Hematopoietic multipotent progenitor cell (in vitro differentiated cells): ENCODE data around the gene METTL17. TPM values are rescaled to one million over a fixed set of nuclear protein-coding genes. Genes with fewer than 3 reads are reported as not detected.
"Not testable (repeated sequence)": the region's sequence is repeated elsewhere in the genome, so short reads cannot be mapped to it uniquely, and the experiment has no call there.

Source experiments
- DNase-seq, 3 donors: peaks; one replicate each; pipeline ENCODE4 v3.0.0-alpha.2; 2011 to 2015; ENCODE audit warnings: low read depth in 2 of 3, low spot score in 2 of 3
- total RNA-seq: library from RNA; depleted of rRNA; stranded (reverse); fragments of >200 nt; gene quantifications from one replicate; pipeline ENCODE4 v1.2.3, GENCODE V29; 2012

Gene METTL17
- total RNA-seq, 1 donor, result 58.4 TPM

- no peak for DNase-seq
These were observed 34.2 kb downstream of the METTL17 start for GRCh38 chr14:21023817-21024584.

GRCh38 chr14:21024585-21025370 is 35.0 kb downstream of the METTL17 start, which contains the start of gene NDRG2:
Gene NDRG2, minus strand, starts transcription at chr14:21025061. Its CDS starts 1,746 bp downstream, at chr14:21023315.
- DNase-seq, result peak; percentile 52 to 79 (median 76)

GRCh38 chr14:21025371-21026273 is 35.8 kb downstream of the METTL17 start:
- no peak for DNase-seq

- DNase-seq, result no peak
These were observed 36.7 kb downstream of the METTL17 start for GRCh38 chr14:21026274-21026987.

GRCh38 chr14:21026988-21027315 is 37.2 kb downstream of the METTL17 start:
- DNase-seq, result no peak

- DNase-seq, result no peak
These were observed 40.1 kb downstream of the METTL17 start, which contains the start of gene TPPP2 for GRCh38 chr14:21029917-21030316. Gene TPPP2, plus strand, starts transcription at chr14:21030217. Its CDS starts 365 bp downstream, at chr14:21030582.

- no peak for DNase-seq
These were observed 40.8 kb downstream of the METTL17 start for GRCh38 chr14:21030531-21030930.

GRCh38 chr14:21032326-21033132 is 42.7 kb downstream of the METTL17 start:
- no peak for DNase-seq

GRCh38 chr14:21033133-21033698 is 43.4 kb downstream of the METTL17 start:
- DNase-seq, result no peak

- no peak for DNase-seq
These were observed 44.9 kb downstream of the METTL17 start, which contains the start of gene RNASE13 for GRCh38 chr14:21034707-21035106. Gene RNASE13, minus strand, starts transcription at chr14:21034807. Its CDS starts 519 bp downstream, at chr14:21034288.

- DNase-seq, result no peak
These were observed 47.0 kb downstream of the METTL17 start for GRCh38 chr14:21036751-21037150.

GRCh38 chr14:21037156-21037555 is 47.4 kb downstream of the METTL17 start:
- no peak for DNase-seq

- DNase-seq, result no peak
These were observed 49.0 kb downstream of the METTL17 start for GRCh38 chr14:21038441-21039422.

- peak in 2 of 3 donors; percentile 57 to 75 for DNase-seq
These were observed 50.0 kb downstream of the METTL17 start for GRCh38 chr14:21039585-21040369.

GRCh38 chr14:21040370-21040925 is 50.7 kb downstream of the METTL17 start:
- no peak for DNase-seq

GRCh38 chr14:21040941-21041340 is 51.2 kb downstream of the METTL17 start:
- not testable (repeated sequence) for DNase-seq
